ENCODE measurements around the gene ARID1A. TPM values are rescaled to one million over a fixed set of nuclear protein-coding genes. Genes with fewer than 3 reads are reported as not detected.

Gene ARID1A
- total RNA-seq, 1 experiment from 2014 or later, result 55.8 TPM

Small RNA genes within 50 kb of the gene (small RNA-seq; reads per million reads assigned to genes)
- not detected for gene AL627082.1
- not detected for gene RN7SL165P

Other genes with a start within 250 kb of the ARID1A start
- gene HMGN2, start 223.6 kb upstream of the ARID1A start, total RNA-seq (2014; rRNA removed; shearing (Covaris generic); ENCODE audit: low replicate concordance), result 407 and 515 TPM in 2 replicates
- 85.3 and 106 TPM in 2 replicates for gene RPS6KA1, start 166.3 kb upstream of the ARID1A start, total RNA-seq (2014; rRNA removed; shearing (Covaris generic); ENCODE audit: low replicate concordance)
- gene PIGV, start 91.9 kb downstream of the ARID1A start, total RNA-seq (2014; rRNA removed; shearing (Covaris generic); ENCODE audit: low replicate concordance), result 5.8 and 15.7 TPM in 2 replicates
- 25.1 and 31.0 TPM in 2 replicates for gene ZDHHC18, start 130.7 kb downstream of the ARID1A start, total RNA-seq (2014; rRNA removed; shearing (Covaris generic); ENCODE audit: low replicate concordance)
- 0.47 and 1.0 TPM in 2 replicates for gene SFN, start 167.1 kb downstream of the ARID1A start, total RNA-seq (2014; rRNA removed; shearing (Covaris generic); ENCODE audit: low replicate concordance)
- 32.6 and 33.3 TPM in 2 replicates for gene GPN2, start 194.3 kb downstream of the ARID1A start, total RNA-seq (2014; rRNA removed; shearing (Covaris generic); ENCODE audit: low replicate concordance)
- gene GPATCH3, start 204.5 kb downstream of the ARID1A start, total RNA-seq (2014; rRNA removed; shearing (Covaris generic); ENCODE audit: low replicate concordance), result 5.6 and 10.1 TPM in 2 replicates
- gene NR0B2, start 218.0 kb downstream of the ARID1A start, total RNA-seq (2014; rRNA removed; shearing (Covaris generic); ENCODE audit: low replicate concordance), result not detected in 2 replicates
- gene NUDC, start 225.7 kb downstream of the ARID1A start, total RNA-seq (2014; rRNA removed; shearing (Covaris generic); ENCODE audit: low replicate concordance), result 28.1 and 76.6 TPM in 2 replicates